Endothelial cell of umbilical vein (primary cell): Measurements from ENCODE around the gene CSNK1G1. TPM values are rescaled to one million over a fixed set of nuclear protein-coding genes. Genes with fewer than 3 reads are reported as not detected.

Experiments
- BruUV-seq: library from RNA; stranded (reverse); fragments of 400-500 nt; replicated peaks from 2 replicates; lab custom pipeline; 2021; lab: Mats Ljungman, UMichigan
- CTCF ChIA-PET: fragments of 300-600, 350-600 bp; sonication (Branson Sonifier 250); formaldehyde crosslinking; loops from one replicate; lab custom pipeline; 2021; ENCODE audit warnings: antibody characterized with exemption, inconsistent platforms; lab: Charles Lee
- POLR2A ChIA-PET: fragments of 300-600, 350-600 bp; sonication (Branson Sonifier 250); formaldehyde crosslinking; loops from one replicate; lab custom pipeline; 2021; ENCODE audit warnings: antibody characterized with exemption, inconsistent platforms; lab: Charles Lee
- DNase-seq: peaks from one replicate; pipeline ENCODE4 v3.0.0-alpha.2; 2011; ENCODE audit warnings: low read depth, low spot score
- FAIRE-seq: peaks from 2 replicates; lab custom pipeline; 2011; peaks lifted over from hg19 to GRCh38; lab: Jason Lieb, UNC
- H2AFZ ChIP-seq: 2 replicates; pipeline ENCODE4 v1.6.0; 2012; ENCODE audit warnings: low read depth, low read length, control low read depth, inconsistent platforms
- H3K27ac ChIP-seq: 2 replicates; pipeline ENCODE4 v1.5.1; 2011; ENCODE audit warnings: low read depth, mild to moderate bottlenecking, control low read depth, low read length, moderate library complexity; ENCODE audit not compliant: insufficient read depth
- H3K27me3 ChIP-seq, 2 experiments: 2 replicates each; pipeline versions ENCODE4 v1.6.0 to v1.6.1; 2011; ENCODE audit warnings: low read length in 2 of 2, mixed read lengths in 1 of 2; ENCODE audit not compliant: control insufficient read depth in 2 of 2, insufficient read depth in 2 of 2
- H3K36me3 ChIP-seq, 2 experiments: 2 replicates in 1 of 2; 3 replicates in 1 of 2; pipeline ENCODE4 v1.5.1; 2011; ENCODE audit warnings: low read length in 2 of 2, mild to moderate bottlenecking in 1 of 2, moderate library complexity in 1 of 2; ENCODE audit not compliant: control insufficient read depth in 2 of 2, insufficient read depth in 2 of 2; ENCODE audit errors: extremely low read depth in 1 of 2
- H3K4me1 ChIP-seq: 3 replicates; pipeline ENCODE4 v1.5.1; 2011; ENCODE audit warnings: mild to moderate bottlenecking, low read length; ENCODE audit not compliant: control insufficient read depth, insufficient read depth; ENCODE audit errors: extremely low read depth
- H3K4me2 ChIP-seq: 2 replicates; pipeline ENCODE4 v1.6.1; 2011; ENCODE audit warnings: low read length, control low read depth, mixed read lengths; ENCODE audit not compliant: insufficient read depth
- H3K4me3 ChIP-seq, 3 experiments: fragments of 200-600 bp in 1 of 3; sonication (generic), shearing (Covaris generic) in 1 of 3; replicated peaks in 1 of 3; 2 replicates each; pipeline ENCODE4 v1.5.1; 2011 to 2016; ENCODE audit warnings: control low read depth in 3 of 3, low read length in 3 of 3, mild to moderate bottlenecking in 2 of 3, inconsistent platforms in 1 of 3, low read depth in 1 of 3, moderate library complexity in 1 of 3; ENCODE audit not compliant: insufficient read depth in 1 of 3
- H3K79me2 ChIP-seq: 2 replicates; pipeline ENCODE4 v1.6.0; 2012; ENCODE audit warnings: low read length, inconsistent platforms; ENCODE audit not compliant: control insufficient read depth, insufficient read depth
- H3K9ac ChIP-seq: replicated peaks from 2 replicates; pipeline ENCODE3; 2011; ENCODE audit warnings: low read length, control low read depth; ENCODE audit not compliant: insufficient read depth; ENCODE audit errors: extremely low read depth
- H3K9me1 ChIP-seq: replicated peaks from 3 replicates; pipeline ENCODE4 v1.6.0; 2011; ENCODE audit warnings: mild to moderate bottlenecking, low read length; ENCODE audit not compliant: control insufficient read depth, insufficient read depth; ENCODE audit errors: extremely low read depth
- H3K9me3 ChIP-seq: replicated peaks from 2 replicates; pipeline ENCODE4 v1.5.1; 2012; ENCODE audit warnings: low read length, inconsistent platforms; ENCODE audit not compliant: control insufficient read depth, insufficient read depth
- H4K20me1 ChIP-seq: replicated peaks from 2 replicates; pipeline ENCODE3; 2011; ENCODE audit warnings: mild to moderate bottlenecking, low read length; ENCODE audit not compliant: control insufficient read depth, insufficient read depth; ENCODE audit errors: extremely low read depth
- EZH2 ChIP-seq: IDR thresholded peaks from 2 replicates; pipeline ENCODE4 v1.6.1; 2012; ENCODE audit warnings: borderline replicate concordance, low read depth, mild to moderate bottlenecking, moderate library complexity, low read length, inconsistent platforms; ENCODE audit not compliant: severe bottlenecking
- FOS ChIP-seq: IDR thresholded peaks from 2 replicates; pipeline ENCODE4 v1.6.1; 2011; ENCODE audit warnings: mild to moderate bottlenecking, low read length, moderate library complexity, borderline replicate concordance; ENCODE audit not compliant: insufficient read depth
- GATA2 ChIP-seq: IDR thresholded peaks from 2 replicates; pipeline ENCODE4 v1.7.0; 2011; ENCODE audit warnings: low read depth, mild to moderate bottlenecking, moderate library complexity, mixed read lengths, low read length; ENCODE audit not compliant: insufficient read length, insufficient read depth
- JUN ChIP-seq: IDR thresholded peaks from 2 replicates; pipeline ENCODE4 v1.6.1; 2011; ENCODE audit warnings: borderline replicate concordance, low read depth; ENCODE audit not compliant: insufficient read length, insufficient read depth
- MAX ChIP-seq: IDR thresholded peaks from 2 replicates; pipeline ENCODE4 v1.6.1; 2011; ENCODE audit not compliant: insufficient read depth, insufficient read length
- MYC ChIP-seq: IDR thresholded peaks from one replicate; pipeline ENCODE4 v1.6.1; 2011; ENCODE audit warnings: mild to moderate bottlenecking, low read depth, low read length
- POLR2A ChIP-seq: IDR thresholded peaks from 2 replicates; pipeline ENCODE4 v1.6.1; 2012; ENCODE audit warnings: low read depth, mild to moderate bottlenecking, control low read depth, low read length
- POLR2AphosphoS5 ChIP-seq: IDR thresholded peaks from 2 replicates; pipeline ENCODE4 v1.6.1; 2012; ENCODE audit warnings: low read depth, mild to moderate bottlenecking, control low read depth, low read length, moderate library complexity; ENCODE audit not compliant: insufficient read depth
- dilution Hi-C: fragments of 300-500 bp; cut with MboI; formaldehyde crosslinking; loops from one replicate; pipeline ENCODE4 v1.15.0; 2019; ENCODE audit warnings: low sequenced_read_pairs; ENCODE audit not compliant: extremely low pct_ligation_motif_present
- intact Hi-C: fragments of 100-400 bp; cut with micrococcal nuclease; formaldehyde crosslinking; loops from one replicate; pipeline ENCODE4 v1.10.0; 2022
- polyA plus RNA-seq, 4 experiments: library from polyadenylated mRNA; depleted of rRNA in 3 of 4; stranded (reverse) in 3 of 4; unstranded in 1 of 4; fragments of >200 nt; gene quantifications; 2 replicates each; pipeline versions ENCODE4 v1.2.1 to v1.2.3, GENCODE V29; 2011 to 2012; ENCODE audit warnings: missing spikeins in 1 of 4
- total RNA-seq: library from RNA; stranded (reverse); gene quantifications from 2 replicates; pipeline ENCODE4 v1.2.3, GENCODE V29; 2021
- TF ChIP-seq, protein P1 (sequence below), 2 donors: IDR thresholded peaks; 1 replicate in 1 of 2; 2 replicates in 1 of 2; pipeline ENCODE4 v1.5.1; 2011; ENCODE audit warnings: low read length in 2 of 2, mild to moderate bottlenecking in 2 of 2, moderate library complexity in 2 of 2, control low read depth in 1 of 2, inconsistent platforms in 1 of 2, low read depth in 1 of 2; ENCODE audit not compliant: insufficient read depth in 1 of 2; ENCODE audit errors: extremely low read depth in 1 of 2

The CSNK1G1 gene
- total and polyA plus RNA-seq, 2 donors (not counting 3 experiments of a cell fraction or from before 2014, with no cell fraction given) = 9.0 to 31.7 TPM

DNA sequence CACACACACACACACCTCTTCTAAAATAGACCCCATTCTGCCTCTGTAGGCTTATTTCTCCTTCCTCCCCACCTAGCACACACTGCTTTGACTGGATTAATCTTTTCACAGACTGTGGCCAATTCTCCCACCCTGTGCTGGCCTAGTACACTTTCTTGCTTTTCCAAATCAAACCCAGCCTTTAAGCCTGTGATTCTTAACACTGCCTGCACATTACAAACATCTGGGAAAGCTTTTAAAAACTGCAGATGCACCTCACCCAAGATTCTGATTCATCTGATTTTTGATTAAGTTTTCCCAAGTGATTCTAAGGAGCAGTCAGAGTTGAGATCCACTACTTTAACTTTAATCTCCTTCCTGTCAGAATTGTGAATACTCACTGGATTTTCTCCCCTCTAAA, 12.8 kb downstream of the CSNK1G1 start:
- no peak overlapping the region for H3K4me3 ChIP-seq
- H3K27ac ChIP-seq = peak overlapping the region; percentile 47
- H3K27me3 ChIP-seq = no peaks in the 10 kb centered on the region
- H3K9ac ChIP-seq = no peak overlapping the region
- H3K9me1 ChIP-seq = peaks cover 2% of the 10 kb centered on the region
- peak; percentile 15 for DNase-seq
- ChIA-PET CTCF (no interaction called here), POLR2A (interaction anchor here (0.5 kb wide), 1 partner anchor 157 kb away, joined by 4 read pairs; no protein-coding TSS in a partner anchor)
- no peak for FAIRE-seq
- intact Hi-C loops (no loop called here), dilution Hi-C loops (no loop called here)
- H3K9me3 ChIP-seq = no peaks in the 10 kb centered on the region
- peaks cover 26% of the 10 kb centered on the region for H3K4me1 ChIP-seq
- peaks cover 6% of the 10 kb centered on the region for H4K20me1 ChIP-seq
- no peak for TF ChIP-seq MAX
- no peak for TF ChIP-seq EZH2
- TF ChIP-seq, protein P1, sequence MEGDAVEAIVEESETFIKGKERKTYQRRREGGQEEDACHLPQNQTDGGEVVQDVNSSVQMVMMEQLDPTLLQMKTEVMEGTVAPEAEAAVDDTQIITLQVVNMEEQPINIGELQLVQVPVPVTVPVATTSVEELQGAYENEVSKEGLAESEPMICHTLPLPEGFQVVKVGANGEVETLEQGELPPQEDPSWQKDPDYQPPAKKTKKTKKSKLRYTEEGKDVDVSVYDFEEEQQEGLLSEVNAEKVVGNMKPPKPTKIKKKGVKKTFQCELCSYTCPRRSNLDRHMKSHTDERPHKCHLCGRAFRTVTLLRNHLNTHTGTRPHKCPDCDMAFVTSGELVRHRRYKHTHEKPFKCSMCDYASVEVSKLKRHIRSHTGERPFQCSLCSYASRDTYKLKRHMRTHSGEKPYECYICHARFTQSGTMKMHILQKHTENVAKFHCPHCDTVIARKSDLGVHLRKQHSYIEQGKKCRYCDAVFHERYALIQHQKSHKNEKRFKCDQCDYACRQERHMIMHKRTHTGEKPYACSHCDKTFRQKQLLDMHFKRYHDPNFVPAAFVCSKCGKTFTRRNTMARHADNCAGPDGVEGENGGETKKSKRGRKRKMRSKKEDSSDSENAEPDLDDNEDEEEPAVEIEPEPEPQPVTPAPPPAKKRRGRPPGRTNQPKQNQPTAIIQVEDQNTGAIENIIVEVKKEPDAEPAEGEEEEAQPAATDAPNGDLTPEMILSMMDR (IDR thresholded peaks at IDR 0.05; ENCODE audit: extremely low read depth in 1 of 2, insufficient read depth in 1 of 2, low read depth in 1 of 2, low read length in 2 of 2) = no peak
- TF ChIP-seq MYC = no peak
- TF ChIP-seq FOS = no peak
- no peak for TF ChIP-seq JUN
- no peak for TF ChIP-seq GATA2
- TF ChIP-seq POLR2A = no peak
- no peak for TF ChIP-seq POLR2AphosphoS5
- H3K79me2 ChIP-seq = peaks cover 69% of the 10 kb centered on the region
- peaks cover 0 to 2% of the 10 kb centered on the region in 2 experiments for H3K36me3 ChIP-seq
- peak overlapping the region; percentile 79 for H3K4me2 ChIP-seq
- BruUV-seq = no TSS peak
- no peak overlapping the region for H2AFZ ChIP-seq
